Measurements from ENCODE around the gene UCKL1.
A peak's percentile ranks its signal among the peaks of the same experiment; 100 is the strongest.
"Not testable (repeated sequence)": the region's sequence is repeated elsewhere in the genome, so short reads cannot be mapped to it uniquely, and the experiment has no call there.

UCKL1 gene

GRCh38 chr20:63955827-63956663 lies at the start of gene UCKL1:
Gene UCKL1 (minus strand): TSS chr20:63956416. CDS start chr20:63956372, 44 bp downstream.
- DNase-seq: peak; percentile 80
- in situ Hi-C loops (cut with HindIII; ENCODE audit: low pct_ligation_motif_present, low pct_unique_long_range_greater_than_20kb, low sequenced_read_pairs): no loop called here

DNA sequence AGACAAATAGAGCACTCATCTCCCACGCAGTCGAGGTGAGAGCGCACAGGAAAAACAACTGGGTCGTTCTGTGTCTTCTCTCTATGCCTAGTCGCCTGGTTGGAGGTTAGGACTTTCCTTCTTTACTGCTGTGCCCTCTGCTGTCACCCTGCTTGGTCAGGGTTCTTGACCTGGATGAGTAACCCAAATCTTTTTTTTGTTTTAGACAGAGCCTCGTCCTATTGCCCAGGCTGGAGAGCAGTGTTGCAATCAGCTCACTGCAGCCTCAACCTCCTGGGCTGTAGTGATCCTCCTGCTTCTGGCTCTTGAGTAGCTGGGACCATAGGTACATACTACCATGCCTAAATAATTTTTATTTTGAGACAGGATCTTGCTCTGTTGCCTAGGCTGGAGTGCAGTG lies 49.2 kb upstream of the UCKL1 start:
- no peak for DNase-seq
- in situ Hi-C loops (cut with HindIII; ENCODE audit: low pct_ligation_motif_present, low pct_unique_long_range_greater_than_20kb, low sequenced_read_pairs): no loop called here

DNA sequence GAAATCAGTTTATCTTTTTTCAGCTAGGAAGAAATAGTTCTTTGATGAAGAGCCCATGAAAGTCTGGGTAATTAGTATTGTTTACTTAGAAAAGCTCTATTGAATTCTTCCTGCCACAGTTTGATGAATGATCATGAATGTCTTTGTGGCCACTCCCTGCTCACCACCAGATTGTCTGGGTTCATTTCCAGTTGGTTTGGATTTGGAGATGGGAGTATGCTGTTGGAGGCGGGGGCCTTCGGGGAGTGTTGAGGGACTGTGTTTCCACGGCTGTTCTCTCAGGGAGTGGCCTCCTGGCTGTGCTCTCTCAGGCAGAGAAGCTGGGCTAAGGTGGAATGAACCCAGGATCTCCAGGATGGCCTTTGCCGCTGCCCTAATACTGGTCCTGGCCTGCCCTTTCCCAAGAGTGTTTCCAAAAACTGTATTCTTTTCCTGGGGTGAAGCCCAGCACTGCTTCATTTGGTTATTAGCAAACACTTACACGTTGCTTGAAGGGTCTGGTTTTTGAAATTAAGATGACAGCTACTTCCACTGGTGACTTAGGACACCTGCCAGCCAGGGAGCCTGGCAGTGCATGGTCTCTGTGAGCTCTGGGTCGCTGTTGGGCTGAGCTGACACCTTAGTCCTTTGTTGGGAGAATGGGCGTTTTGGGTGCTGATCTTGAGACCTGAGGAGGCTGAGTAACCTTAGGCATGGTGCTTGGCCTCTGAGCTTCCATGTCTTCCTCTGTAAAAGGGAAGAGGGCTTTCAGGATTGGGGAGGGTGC lies 47.9 kb upstream of the UCKL1 start:
- DNase-seq: no peak
- in situ Hi-C loops (cut with HindIII; ENCODE audit: low pct_ligation_motif_present, low pct_unique_long_range_greater_than_20kb, low sequenced_read_pairs): no loop called here

- DNase-seq: no peak
- in situ Hi-C loops (cut with HindIII; ENCODE audit: low pct_ligation_motif_present, low pct_unique_long_range_greater_than_20kb, low sequenced_read_pairs): no loop called here
Measured at GRCh38 chr20:64001607-64002011, 45.4 kb upstream of the UCKL1 start.

- in situ Hi-C loops (cut with HindIII; ENCODE audit: low pct_ligation_motif_present, low pct_unique_long_range_greater_than_20kb, low sequenced_read_pairs): no loop called here
- DNase-seq: no peak
Measured at GRCh38 chr20:64000906-64001305, 44.7 kb upstream of the UCKL1 start.

DNA sequence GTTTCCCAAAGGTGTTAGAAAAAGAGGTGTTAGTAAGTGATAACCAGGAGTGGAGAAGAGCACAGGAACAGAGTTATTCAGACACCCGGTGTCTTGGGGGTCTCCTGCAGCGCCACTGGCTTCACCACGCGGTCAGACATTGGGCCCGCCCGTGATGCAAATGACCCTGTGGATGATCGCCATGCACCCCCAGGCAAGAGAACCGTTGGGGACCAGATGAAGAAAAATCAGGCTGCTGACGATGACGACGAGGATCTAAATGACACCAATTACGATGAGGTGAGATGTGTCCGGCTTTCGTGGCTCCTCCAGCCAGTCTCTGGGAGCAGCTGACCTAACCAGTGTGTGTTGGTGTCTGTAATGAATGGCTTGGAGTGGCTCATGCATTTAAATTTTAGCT lies 26.7 kb upstream of the UCKL1 start:
- DNase-seq: no peak
- in situ Hi-C loops (cut with HindIII; ENCODE audit: low pct_ligation_motif_present, low pct_unique_long_range_greater_than_20kb, low sequenced_read_pairs): no loop called here

GRCh38 chr20:63980806-63981728 lies 24.9 kb upstream of the UCKL1 start, which contains the start of gene PRPF6:
Gene PRPF6 (plus strand): TSS chr20:63981132. CDS start chr20:63981246, 114 bp downstream.
- in situ Hi-C loops (cut with HindIII; ENCODE audit: low pct_ligation_motif_present, low pct_unique_long_range_greater_than_20kb, low sequenced_read_pairs): no loop called here
- peak; percentile 95 for DNase-seq

DNA sequence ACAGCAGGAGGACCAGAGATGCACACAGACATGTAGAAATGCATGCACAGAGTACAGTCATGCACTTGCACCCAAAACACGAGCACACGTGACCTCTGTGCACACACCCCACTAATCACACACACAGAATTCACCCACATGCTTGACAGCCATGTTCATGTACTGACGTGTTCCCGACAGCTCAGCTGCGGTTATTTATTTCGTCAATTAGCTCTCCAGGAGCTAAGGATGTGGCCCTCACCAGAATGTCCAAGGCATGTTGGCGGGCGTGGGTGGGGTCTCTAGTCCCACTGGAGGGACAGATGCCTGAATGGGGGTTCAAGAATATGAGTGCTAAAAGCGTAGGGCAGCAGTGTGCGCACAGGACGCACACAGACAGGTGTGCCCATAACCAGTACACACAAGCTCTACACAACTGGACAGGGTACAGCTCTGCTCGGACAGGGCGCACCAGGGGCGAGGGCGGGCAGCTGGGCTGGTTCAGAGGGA lies 24.1 kb upstream of the UCKL1 start:
- in situ Hi-C loops (cut with HindIII; ENCODE audit: low pct_ligation_motif_present, low pct_unique_long_range_greater_than_20kb, low sequenced_read_pairs): no loop called here
- DNase-seq: no peak

DNA sequence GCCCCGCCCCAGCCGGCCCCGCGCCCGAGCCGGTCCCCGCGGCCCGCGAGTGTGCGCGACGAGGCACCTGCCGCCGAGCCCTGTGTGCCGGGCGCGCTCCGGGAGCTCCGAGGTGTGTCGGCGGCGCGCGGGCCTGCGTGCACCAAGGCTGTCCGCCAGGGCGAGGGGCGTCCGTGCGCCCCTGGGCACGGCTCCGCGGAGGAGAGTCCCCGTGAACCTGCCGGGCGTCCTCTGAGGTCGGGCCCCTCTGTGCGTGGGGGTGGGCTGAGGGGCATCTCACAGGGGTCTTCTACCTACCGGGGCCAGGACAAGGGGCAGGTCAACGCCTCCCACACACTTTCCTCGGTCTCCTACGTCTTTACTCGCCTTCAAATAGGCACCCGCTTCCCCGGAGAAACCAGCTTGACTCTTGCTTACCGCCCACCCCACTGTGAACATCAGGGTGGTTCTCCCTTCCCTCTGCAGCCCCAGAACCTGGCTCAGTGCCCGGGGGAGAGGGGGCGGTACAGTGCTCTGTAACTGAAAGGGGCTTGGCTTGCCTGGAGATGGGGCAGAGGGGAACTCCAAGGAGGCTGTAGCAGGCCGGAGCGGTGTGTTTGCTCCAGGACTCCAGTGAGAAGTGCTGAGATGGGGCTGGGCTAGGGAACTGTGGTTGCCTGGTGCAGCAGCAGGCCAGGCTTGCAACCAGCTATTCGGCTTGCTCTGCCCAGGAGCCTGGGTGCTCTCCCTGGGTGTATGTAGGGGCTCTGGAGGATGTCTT lies 23.5 kb upstream of the UCKL1 start, which contains the start of gene SAMD10:
SAMD10 (minus strand) TSS at position 86 of the 760 bp plus-strand sequence. CDS start 175 bp downstream, outside the sequence.
- in situ Hi-C loops (cut with HindIII; ENCODE audit: low pct_ligation_motif_present, low pct_unique_long_range_greater_than_20kb, low sequenced_read_pairs): no loop called here
- peak; percentile 51 for DNase-seq

DNA sequence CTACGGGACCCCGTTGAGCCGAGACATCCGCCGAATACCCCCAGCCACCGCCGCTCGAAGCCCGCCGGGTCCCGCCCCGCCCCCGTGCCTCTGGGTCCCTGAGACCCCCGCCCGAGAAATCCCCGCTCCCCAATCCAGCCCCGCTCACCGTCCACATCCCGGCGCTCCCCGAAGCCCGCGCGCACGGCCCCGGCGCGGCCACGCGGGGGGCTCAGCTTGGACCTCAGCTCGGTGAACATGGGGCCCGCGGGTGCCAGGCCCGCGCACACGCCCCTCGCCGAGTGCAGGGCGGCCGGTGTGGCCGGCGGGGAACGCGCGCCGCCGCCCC lies 23.0 kb upstream of the UCKL1 start:
- no peak for DNase-seq
- in situ Hi-C loops (cut with HindIII; ENCODE audit: low pct_ligation_motif_present, low pct_unique_long_range_greater_than_20kb, low sequenced_read_pairs): no loop called here

- peak; percentile 77 for DNase-seq
- in situ Hi-C loops (cut with HindIII; ENCODE audit: low pct_ligation_motif_present, low pct_unique_long_range_greater_than_20kb, low sequenced_read_pairs): no loop called here
Measured at GRCh38 chr20:63978319-63979228, 22.4 kb upstream of the UCKL1 start.

GRCh38 chr20:63977739-63978276 lies 21.6 kb upstream of the UCKL1 start:
- DNase-seq: peak; percentile 78
- in situ Hi-C loops (cut with HindIII; ENCODE audit: low pct_ligation_motif_present, low pct_unique_long_range_greater_than_20kb, low sequenced_read_pairs): no loop called here

- in situ Hi-C loops (cut with HindIII; ENCODE audit: low pct_ligation_motif_present, low pct_unique_long_range_greater_than_20kb, low sequenced_read_pairs): no loop called here
- DNase-seq: no peak
Measured at GRCh38 chr20:63976980-63977738, 20.9 kb upstream of the UCKL1 start.

DNA sequence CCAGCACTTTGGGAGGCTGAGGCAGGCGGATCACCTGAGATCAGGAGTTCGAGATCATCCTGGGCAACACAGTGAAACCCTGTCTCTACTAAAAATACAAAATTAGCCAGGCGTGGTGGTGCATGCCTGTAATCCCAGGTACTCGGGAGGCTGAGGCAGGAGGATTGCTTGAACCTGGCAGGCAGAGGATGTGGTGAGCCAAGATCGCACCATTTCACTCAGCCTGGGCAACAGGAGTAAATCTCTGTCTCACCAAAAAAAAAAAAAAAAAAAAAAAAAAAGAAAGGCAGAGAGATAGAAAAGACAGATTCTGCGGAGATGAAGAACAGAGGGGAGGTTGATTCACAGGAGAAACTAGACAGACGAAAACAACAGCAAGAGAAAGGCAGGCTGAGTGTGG lies 20.3 kb upstream of the UCKL1 start:
- in situ Hi-C loops (cut with HindIII; ENCODE audit: low pct_ligation_motif_present, low pct_unique_long_range_greater_than_20kb, low sequenced_read_pairs); DNase-seq: not testable (repeated sequence)

- in situ Hi-C loops (cut with HindIII; ENCODE audit: low pct_ligation_motif_present, low pct_unique_long_range_greater_than_20kb, low sequenced_read_pairs): no loop called here
- DNase-seq: no peak
Measured at GRCh38 chr20:63974402-63975200, 18.4 kb upstream of the UCKL1 start.
